GM10266 (cell line): ENCODE data around the gene MEIKIN.

Experiments
- DNase-seq: peaks from one replicate; pipeline ENCODE4 v3.0.0; 2012; ENCODE audit errors: extremely low spot score
- CTCF ChIP-seq: IDR thresholded peaks from 2 replicates; pipeline ENCODE4 v1.5.1; 2012; ENCODE audit warnings: mild to moderate bottlenecking, low read depth; ENCODE audit not compliant: control insufficient read depth, insufficient read depth; ENCODE audit errors: missing control alignments

The MEIKIN gene

GRCh38 chr5:131769961-131770360 is 175.5 kb downstream of the MEIKIN start:
- no peak for DNase-seq
- TF ChIP-seq CTCF, result no peak

GRCh38 chr5:131769336-131769735 is 176.1 kb downstream of the MEIKIN start:
- no peak for DNase-seq
- no peak for TF ChIP-seq CTCF

GRCh38 chr5:131767891-131768290 is 177.6 kb downstream of the MEIKIN start:
- no peak for DNase-seq
- TF ChIP-seq CTCF, result no peak

- DNase-seq, result no peak
- TF ChIP-seq CTCF, result no peak
Measured at GRCh38 chr5:131766689-131767088, 178.8 kb downstream of the MEIKIN start.

GRCh38 chr5:131765261-131765660 is 180.2 kb downstream of the MEIKIN start:
- DNase-seq, result no peak
- no peak for TF ChIP-seq CTCF

GRCh38 chr5:131763968-131764367 is 181.5 kb downstream of the MEIKIN start:
- no peak for DNase-seq
- TF ChIP-seq CTCF, result no peak

- no peak for TF ChIP-seq CTCF
- no peak for DNase-seq
Measured at GRCh38 chr5:131760793-131761192, 184.7 kb downstream of the MEIKIN start.
